GM23338 (cell line): ENCODE results near the gene IL1RN. TPM values are rescaled to one million over a fixed set of nuclear protein-coding genes. Genes with fewer than 3 reads are reported as not detected.

Experiments used
- ATAC-seq: fragments of 200-7000 bp; cut with Tn5 transposase; 3 replicates; pipeline ENCODE4 v1.9.1; 2020
- DNase-seq: peaks from one replicate; pipeline ENCODE4 v3.0.0-alpha.2; 2015; ENCODE audit warnings: low spot score
- H2AFZ ChIP-seq: fragments of 200-600 bp; sonication (generic); 2 replicates; pipeline ENCODE4 v1.8.0; 2016; ENCODE audit warnings: antibody characterized with exemption, mild to moderate bottlenecking, moderate library complexity
- H3F3A ChIP-seq: fragments of 200-600 bp; sonication (generic); replicated peaks from 2 replicates; pipeline ENCODE4 v1.8.0; 2017; ENCODE audit warnings: antibody characterized with exemption, mixed run types, low read depth
- H3K27ac ChIP-seq: fragments of 200-600 bp; sonication (generic); 2 replicates; pipeline ENCODE4 v1.6.1; 2016; ENCODE audit warnings: low read depth
- H3K27me3 ChIP-seq: fragments of 200-600 bp; sonication (generic); 2 replicates; pipeline ENCODE4 v1.8.0; 2016; ENCODE audit warnings: mild to moderate bottlenecking, mixed run types, moderate library complexity; ENCODE audit not compliant: insufficient read depth
- H3K36me3 ChIP-seq: fragments of 200-600 bp; sonication (generic); 2 replicates; pipeline ENCODE4 v1.8.0; 2016; ENCODE audit warnings: mild to moderate bottlenecking; ENCODE audit not compliant: insufficient read depth
- H3K4me1 ChIP-seq: fragments of 200-600 bp; sonication (generic); 2 replicates; pipeline ENCODE4 v1.8.0; 2016; ENCODE audit warnings: mild to moderate bottlenecking, moderate library complexity; ENCODE audit not compliant: insufficient read depth
- H3K4me2 ChIP-seq: fragments of 200-600 bp; sonication (generic); 2 replicates; pipeline ENCODE4 v1.7.1; 2017; ENCODE audit warnings: mixed run types
- H3K4me3 ChIP-seq: fragments of 200-600 bp; sonication (generic); 2 replicates; pipeline ENCODE4 v1.6.1; 2016; ENCODE audit warnings: mixed run types
- H3K79me2 ChIP-seq: fragments of 200-600 bp; sonication (generic); replicated peaks from 2 replicates; pipeline ENCODE4 v1.8.0; 2017; ENCODE audit warnings: mild to moderate bottlenecking; ENCODE audit not compliant: insufficient read depth
- H3K9me2 ChIP-seq: fragments of 200-600 bp; sonication (generic); 2 replicates; pipeline ENCODE4 v1.8.0; 2017; ENCODE audit not compliant: insufficient read depth
- H4K20me1 ChIP-seq: fragments of 200-600 bp; sonication (generic); replicated peaks from 2 replicates; pipeline ENCODE4 v1.8.0; 2017; ENCODE audit warnings: mild to moderate bottlenecking; ENCODE audit not compliant: insufficient read depth
- H3K27ac Mint-ChIP-seq: 2 replicates; pipeline ENCODE4 v1.8.0; 2020; ENCODE audit warnings: inconsistent platforms, mild to moderate bottlenecking, moderate library complexity, mixed read lengths
- H3K27me3 Mint-ChIP-seq: 3 replicates; pipeline ENCODE4 v1.8.0; 2022; ENCODE audit warnings: low read depth, mild to moderate bottlenecking, moderate library complexity, mixed read lengths, inconsistent platforms; ENCODE audit not compliant: insufficient read depth, poor library complexity
- H3K36me3 Mint-ChIP-seq: 3 replicates; pipeline ENCODE4 v1.8.0; 2021; ENCODE audit warnings: low read depth, mild to moderate bottlenecking, inconsistent platforms, moderate library complexity, mixed read lengths
- H3K4me1 Mint-ChIP-seq: 3 replicates; pipeline ENCODE4 v1.8.0; 2020; ENCODE audit warnings: mild to moderate bottlenecking, inconsistent platforms, mixed read lengths
- H3K4me3 Mint-ChIP-seq: 3 replicates; pipeline ENCODE4 v1.8.0; 2021; ENCODE audit warnings: moderate library complexity, mild to moderate bottlenecking, inconsistent platforms, mixed read lengths
- H3K9me3 Mint-ChIP-seq: 3 replicates; pipeline ENCODE4 v1.8.0; 2020; ENCODE audit warnings: moderate library complexity, mild to moderate bottlenecking, inconsistent platforms, mixed read lengths
- CREB1 ChIP-seq: fragments of 250-450 bp; sonication (Bioruptor Pico); IDR thresholded peaks from 2 replicates; pipeline ENCODE4 v1.5.0; 2020; ENCODE audit warnings: low read depth, mild to moderate bottlenecking, moderate library complexity
- CTCF ChIP-seq, 2 experiments: fragments of 200-600 bp in 1 of 2; sonication (generic) in 1 of 2; conservative IDR thresholded peaks; 2 replicates each; pipeline versions ENCODE4 v1.5.1 to v1.6.1; 2016 to 2017; ENCODE audit warnings: antibody characterized with exemption in 2 of 2, low read depth in 2 of 2, mild to moderate bottlenecking in 2 of 2, moderate library complexity in 1 of 2
- ETS1 ChIP-seq: IDR thresholded peaks from 2 replicates; pipeline ENCODE4 v1.6.1; 2016; ENCODE audit warnings: antibody characterized with exemption
- EZH2 ChIP-seq: fragments of 200-600 bp; sonication (generic); IDR thresholded peaks from one replicate; pipeline ENCODE4 v1.8.0; 2017; ENCODE audit warnings: antibody characterized with exemption, mild to moderate bottlenecking, low read depth; ENCODE audit not compliant: unreplicated experiment
- EZH2phosphoT487 ChIP-seq: fragments of 200-600 bp; sonication (generic); IDR thresholded peaks from one replicate; pipeline ENCODE4 v1.8.1; 2018; ENCODE audit warnings: antibody characterized with exemption; ENCODE audit not compliant: unreplicated experiment
- JUNB ChIP-seq: IDR thresholded peaks from one replicate; pipeline ENCODE4 v1.6.1; 2016; ENCODE audit warnings: antibody characterized with exemption; ENCODE audit not compliant: unreplicated experiment
- NANOG ChIP-seq: IDR thresholded peaks from 2 replicates; pipeline ENCODE4 v1.6.1; 2016; ENCODE audit warnings: antibody characterized with exemption, borderline replicate concordance
- POLR2AphosphoS5 ChIP-seq: IDR thresholded peaks from 2 replicates; pipeline ENCODE4 v1.6.1; 2016; ENCODE audit warnings: antibody characterized with exemption, low read depth
- REST ChIP-seq: IDR thresholded peaks from one replicate; pipeline ENCODE4 v1.6.1; 2018; ENCODE audit warnings: antibody characterized with exemption; ENCODE audit not compliant: unreplicated experiment
- STAT1 ChIP-seq: IDR thresholded peaks from one replicate; pipeline ENCODE4 v1.6.1; 2016; ENCODE audit warnings: antibody characterized with exemption; ENCODE audit not compliant: unreplicated experiment
- ZNF114 ChIP-seq: fragments of 250-450 bp; sonication (Bioruptor Pico); IDR thresholded peaks from 2 replicates; pipeline ENCODE4 v1.5.0; 2020; ENCODE audit warnings: mild to moderate bottlenecking, moderate library complexity
- ZNF331 ChIP-seq: fragments of 250-450 bp; sonication (Bioruptor Pico); IDR thresholded peaks from 2 replicates; pipeline ENCODE4 v1.5.0; 2020; ENCODE audit warnings: low read depth, mild to moderate bottlenecking, moderate library complexity
- ZNF462 ChIP-seq: fragments of 250-450 bp; sonication (Bioruptor Pico); IDR thresholded peaks from 2 replicates; pipeline ENCODE4 v1.5.0; 2020; ENCODE audit warnings: mild to moderate bottlenecking, moderate library complexity
- polyA plus RNA-seq: library from polyadenylated mRNA; unstranded; fragments of >200 nt; fragmentation: Nextera tagmentation; extraction: Ambion mirVana; gene quantifications from 2 replicates; pipeline ENCODE4 v1.2.1, GENCODE V29; 2016
- total RNA-seq: library from RNA; depleted of rRNA; stranded (reverse); fragments of >200 nt; shearing (Covaris generic); gene quantifications from 2 replicates; pipeline ENCODE4 v1.2.3, GENCODE V29; 2014

IL1RN gene
- total and polyA plus RNA-seq, 2 experiments from 2014 or later = not detected

GRCh38 chr2:113098532-113098931, 28.9 kb upstream of the IL1RN start:
- Histone ChIP-seq H3K79me2 (no peaks in the 10 kb centered on the region), H3F3A (no peaks in the 10 kb centered on the region), H3K4me3 (no peak overlapping the region), H4K20me1 (no peaks in the 10 kb centered on the region), H3K36me3 (no peaks in the 10 kb centered on the region), H2AFZ (no peak overlapping the region), H3K27ac (no peak overlapping the region), H3K9me2 (no peaks in the 10 kb centered on the region; the same call in 1 of the 2 replicates), H3K27me3 (no peaks in the 10 kb centered on the region), H3K4me1 (no peaks in the 10 kb centered on the region), H3K4me2 (no peak overlapping the region)
- H3K36me3 Mint-ChIP-seq = 0 out of 3 replicates have a peak, but pooled peaks cover 2% of the 10 kb centered on the region
- TF ChIP-seq CREB1 (CRISPR knock-in tag) (no peak), EZH2 (no peak), ETS1 (no peak), REST (no peak), NANOG (no peak), ZNF462 (CRISPR knock-in tag) (no peak), ZNF114 (no peak), POLR2AphosphoS5 (no peak), STAT1 (no peak), ZNF331 (no peak), CTCF (conservative IDR thresholded peaks at IDR 0.05; ENCODE audit: low read depth in 2 of 2) (no peak), EZH2phosphoT487 (no peak), JUNB (no peak)
- ATAC-seq (no peak), DNase-seq (no peak)
- no peaks in the 10 kb centered on the region for H3K4me1 Mint-ChIP-seq
- peaks cover 24% of the 10 kb centered on the region for H3K9me3 Mint-ChIP-seq
- no peaks in the 10 kb centered on the region for H3K27me3 Mint-ChIP-seq
- H3K4me3 Mint-ChIP-seq = no peak overlapping the region
- H3K27ac Mint-ChIP-seq = no peak overlapping the region
